GM18858 (cell line): ENCODE measurements around the gene RLN3.
"Not testable (repeated sequence)": the region's sequence is repeated elsewhere in the genome, so short reads cannot be mapped to it uniquely, and the experiment has no call there.

ENCODE experiments used
- ATAC-seq: cut with Tn5 transposase; IDR thresholded peaks from one replicate; pipeline ENCODE4 v1.9.1; 2021; ENCODE audit not compliant: unreplicated experiment

Gene RLN3

GRCh38 chr19:14019100-14019499, 8.8 kb upstream of the RLN3 start:
- ATAC-seq, result no peak

- not testable (repeated sequence) for ATAC-seq
These were observed 8.2 kb upstream of the RLN3 start for GRCh38 chr19:14019739-14020138.

- ATAC-seq, result no peak
These were observed 6.5 kb upstream of the RLN3 start for GRCh38 chr19:14021474-14021873.

- no peak for ATAC-seq
These were observed 5.5 kb upstream of the RLN3 start for GRCh38 chr19:14022469-14022868.

- no peak for ATAC-seq
These were observed 4.3 kb upstream of the RLN3 start for GRCh38 chr19:14023404-14024235.

GRCh38 chr19:14026652-14027192, 1.2 kb upstream of the RLN3 start:
- ATAC-seq, result not testable (repeated sequence)

- ATAC-seq, result no peak
These were observed 953 bp downstream of the RLN3 start for GRCh38 chr19:14028901-14029300.

- ATAC-seq, result no peak
These were observed 3.2 kb downstream of the RLN3 start for GRCh38 chr19:14030997-14031718.

GRCh38 chr19:14031719-14032480, 4.0 kb downstream of the RLN3 start, which contains the start of gene IL27RA:
Gene IL27RA, plus strand, starts transcription at chr19:14031762. Its CDS starts 111 bp downstream, at chr19:14031873.
- no peak for ATAC-seq

GRCh38 chr19:14033946-14034345, 6.0 kb downstream of the RLN3 start:
- no peak for ATAC-seq

- not testable (repeated sequence) for ATAC-seq
These were observed 7.2 kb downstream of the RLN3 start for GRCh38 chr19:14035159-14035558.

- ATAC-seq, result no peak
These were observed 7.8 kb downstream of the RLN3 start for GRCh38 chr19:14035706-14036105.

- ATAC-seq, result no peak
These were observed 11.2 kb downstream of the RLN3 start for GRCh38 chr19:14039181-14039580.

GRCh38 chr19:14042659-14043608, 15.0 kb downstream of the RLN3 start:
- ATAC-seq, result not testable (repeated sequence)

- ATAC-seq, result not testable (repeated sequence)
These were observed 19.9 kb downstream of the RLN3 start for GRCh38 chr19:14047866-14048265.

- ATAC-seq, result no peak
These were observed 20.6 kb downstream of the RLN3 start for GRCh38 chr19:14048443-14049153.

GRCh38 chr19:14050512-14050911, 22.6 kb downstream of the RLN3 start:
- no peak for ATAC-seq

- not testable (repeated sequence) for ATAC-seq
These were observed 23.0 kb downstream of the RLN3 start for GRCh38 chr19:14050961-14051360.

GRCh38 chr19:14051980-14052379, 24.0 kb downstream of the RLN3 start:
- no peak for ATAC-seq
